H9 (cell line): ENCODE data around the gene WRAP73. TPM values are rescaled to one million over a fixed set of nuclear protein-coding genes. Genes with fewer than 3 reads are reported as not detected.
A peak's percentile ranks its signal among the peaks of the same experiment; 100 is the strongest.

Source experiments
- DNase-seq: peaks from one replicate; pipeline ENCODE4 v3.0.0-alpha.2; 2017
- H2AFZ ChIP-seq: one replicate; pipeline ENCODE4 v1.6.1; 2013; ENCODE audit warnings: mild to moderate bottlenecking, low read length, control low read depth, moderate library complexity
- H2AK5ac ChIP-seq: 2 replicates; pipeline ENCODE4 v1.6.1; 2013; ENCODE audit warnings: low read length, control low read depth, mixed read lengths; ENCODE audit not compliant: insufficient read length
- H2BK120ac ChIP-seq: one replicate; pipeline ENCODE4 v1.6.1; 2013; ENCODE audit warnings: low read depth, mild to moderate bottlenecking, low read length, control low read depth, inconsistent platforms; ENCODE audit not compliant: poor library complexity, severe bottlenecking
- H2BK12ac ChIP-seq: 2 replicates; pipeline ENCODE4 v1.6.1; 2013; ENCODE audit warnings: low read length, control low read depth, mixed read lengths, low read depth; ENCODE audit not compliant: insufficient read length
- H2BK15ac ChIP-seq: 2 replicates; pipeline ENCODE4 v1.6.1; 2013; ENCODE audit warnings: low read depth, low read length, control low read depth
- H2BK20ac ChIP-seq: one replicate; pipeline ENCODE4 v1.6.1; 2013; ENCODE audit warnings: low read depth, mild to moderate bottlenecking, low read length, control low read depth, inconsistent platforms; ENCODE audit not compliant: poor library complexity, severe bottlenecking
- H2BK5ac ChIP-seq: 2 replicates; pipeline ENCODE4 v1.6.1; 2013; ENCODE audit warnings: low read length, control low read depth, mixed read lengths; ENCODE audit not compliant: insufficient read length
- H3K14ac ChIP-seq: 2 replicates; pipeline ENCODE4 v1.6.1; 2013; ENCODE audit warnings: low read length, control low read depth; ENCODE audit not compliant: insufficient read depth
- H3K18ac ChIP-seq: 2 replicates; pipeline ENCODE4 v1.6.1; 2013; ENCODE audit warnings: low read depth, mild to moderate bottlenecking, mixed read lengths, low read length, control low read depth; ENCODE audit not compliant: insufficient read length
- H3K23ac ChIP-seq: 2 replicates; pipeline ENCODE4 v1.6.1; 2013; ENCODE audit warnings: low read length, control low read depth, mixed read lengths, low read depth; ENCODE audit not compliant: insufficient read length
- H3K23me2 ChIP-seq: 2 replicates; pipeline ENCODE4 v1.6.1; 2013; ENCODE audit warnings: low read depth, mild to moderate bottlenecking, mixed read lengths, low read length, control low read depth; ENCODE audit not compliant: insufficient read length, poor library complexity, severe bottlenecking
- H3K27ac ChIP-seq: 2 replicates; pipeline ENCODE4 v1.5.1; 2013; ENCODE audit warnings: low read length, control low read depth, mixed read lengths, low read depth; ENCODE audit not compliant: insufficient read length
- H3K27me3 ChIP-seq: 2 replicates; pipeline ENCODE4 v1.6.1; 2013; ENCODE audit warnings: low read length, control low read depth, inconsistent platforms; ENCODE audit not compliant: insufficient read depth
- H3K4ac ChIP-seq: 2 replicates; pipeline ENCODE4 v1.6.1; 2013; ENCODE audit warnings: low read depth, mild to moderate bottlenecking, control low read depth, inconsistent platforms, low read length, moderate library complexity
- H3K4me1 ChIP-seq: 2 replicates; pipeline ENCODE4 v1.6.1; 2013; ENCODE audit warnings: low read length, control low read depth, inconsistent platforms; ENCODE audit not compliant: insufficient read depth
- H3K4me2 ChIP-seq: 2 replicates; pipeline ENCODE4 v1.6.1; 2013; ENCODE audit warnings: low read length, control low read depth, mixed read lengths; ENCODE audit not compliant: insufficient read length, insufficient read depth
- H3K56ac ChIP-seq: 2 replicates; pipeline ENCODE4 v1.6.1; 2013; ENCODE audit warnings: low read depth, mild to moderate bottlenecking, mixed read lengths, low read length, control low read depth; ENCODE audit not compliant: insufficient read length
- H3K79me1 ChIP-seq: 2 replicates; pipeline ENCODE4 v1.6.1; 2013; ENCODE audit warnings: low read depth, mild to moderate bottlenecking, moderate library complexity, low read length, control low read depth, inconsistent platforms; ENCODE audit not compliant: insufficient read depth, poor library complexity, severe bottlenecking
- H3K79me2 ChIP-seq: 2 replicates; pipeline ENCODE4 v1.6.1; 2013; ENCODE audit warnings: low read length, control low read depth, inconsistent platforms; ENCODE audit not compliant: insufficient read depth
- H3K9ac ChIP-seq: 2 replicates; pipeline ENCODE4 v1.6.1; 2013; ENCODE audit warnings: low read length, control low read depth, mixed read lengths; ENCODE audit not compliant: insufficient read length; ENCODE audit errors: extremely low read depth
- H3K9me3 ChIP-seq: one replicate; pipeline ENCODE4 v1.6.1; 2013; ENCODE audit warnings: low read depth, low read length, inconsistent platforms; ENCODE audit not compliant: control insufficient read depth
- H3T11ph ChIP-seq: one replicate; pipeline ENCODE4 v1.6.1; 2013; ENCODE audit warnings: mild to moderate bottlenecking, low read length, control low read depth, inconsistent platforms
- H4K20me1 ChIP-seq: one replicate; pipeline ENCODE4 v1.6.1; 2013; ENCODE audit not compliant: control insufficient read depth, insufficient read length, insufficient read depth
- H4K5ac ChIP-seq: 2 replicates; pipeline ENCODE4 v1.6.1; 2013; ENCODE audit warnings: low read depth, mild to moderate bottlenecking, mixed read lengths, low read length, control low read depth; ENCODE audit not compliant: insufficient read length
- H4K8ac ChIP-seq: replicated peaks from 2 replicates; pipeline ENCODE4 v1.6.1; 2013; ENCODE audit warnings: low read length, control low read depth, mixed read lengths, low read depth; ENCODE audit not compliant: insufficient read length
- H4K91ac ChIP-seq: 2 replicates; pipeline ENCODE4 v1.6.1; 2013; ENCODE audit warnings: low read depth, mild to moderate bottlenecking, moderate library complexity, mixed read lengths, low read length, control low read depth; ENCODE audit not compliant: insufficient read length
- H3K27ac Mint-ChIP-seq, 3 experiments: 2 replicates in 2 of 3; 3 replicates in 1 of 3; pipeline ENCODE4 v1.8.0; 2020 to 2021; ENCODE audit warnings: mixed read lengths in 3 of 3, mild to moderate bottlenecking in 1 of 3, moderate library complexity in 1 of 3
- H3K27me3 Mint-ChIP-seq: 2 replicates; pipeline ENCODE4 v1.8.0; 2021; ENCODE audit warnings: low read depth, mild to moderate bottlenecking, moderate library complexity, mixed read lengths
- H3K36me3 Mint-ChIP-seq, 3 experiments: 2 replicates in 2 of 3; 3 replicates in 1 of 3; pipeline ENCODE4 v1.8.0; 2020 to 2021; ENCODE audit warnings: low read depth in 3 of 3, mixed read lengths in 3 of 3; ENCODE audit not compliant: insufficient read depth in 1 of 3
- H3K4me1 Mint-ChIP-seq, 2 experiments: 2 replicates each; pipeline ENCODE4 v1.8.0; 2020; ENCODE audit warnings: mixed read lengths in 2 of 2
- H3K4me3 Mint-ChIP-seq, 2 experiments: 2 replicates in 1 of 2; 3 replicates in 1 of 2; pipeline ENCODE4 v1.8.0; 2020 to 2021; ENCODE audit warnings: mild to moderate bottlenecking in 2 of 2, mixed read lengths in 2 of 2, moderate library complexity in 1 of 2
- H3K9me3 Mint-ChIP-seq, 2 experiments: 2 replicates in 1 of 2; 3 replicates in 1 of 2; pipeline ENCODE4 v1.8.0; 2020; ENCODE audit warnings: mild to moderate bottlenecking in 2 of 2, mixed read lengths in 2 of 2, moderate library complexity in 1 of 2
- CTCF ChIP-seq: fragments of 200-600 bp; sonication (generic); conservative IDR thresholded peaks from 3 replicates; pipeline ENCODE4 v1.8.0; 2021; ENCODE audit warnings: antibody characterized with exemption, mild to moderate bottlenecking
- WGBS: extraction: QIAGEN DNeasy Blood & Tissue Kit; methylation state at CpG from one replicate; pipeline ENCODE4 v1.1.7; 2013; ENCODE audit warnings: missing lambda C conversion rate, low lambda C conversion rate, mixed read lengths; ENCODE audit not compliant: insufficient read length; ENCODE audit errors: extremely low coverage; 5-methylcytosine and 5-hydroxymethylcytosine counted together
- total RNA-seq: library from RNA; stranded (reverse); gene quantifications from 2 replicates; pipeline ENCODE4 v1.2.1, GENCODE V29; 2021

Gene WRAP73
- total RNA-seq, 1 experiment from 2014 or later = 28.4 TPM

GRCh38 chr1:3671371-3672180, 21.7 kb upstream of the WRAP73 start:
- no peaks in the 10 kb centered on the region for H3K79me2 ChIP-seq
- no peaks in the 10 kb centered on the region for H3K23me2 ChIP-seq
- no peak overlapping the region for H2AK5ac ChIP-seq
- H2BK120ac ChIP-seq = no peak overlapping the region
- no peak overlapping the region for H3K4ac ChIP-seq
- Mint-ChIP-seq H3K27me3 (peaks cover 37% of the 10 kb centered on the region), H3K9me3 (no peaks in the 10 kb centered on the region), H3K4me3 (no peak overlapping the region), H3K4me1 (peaks cover 31 to 51% of the 10 kb centered on the region in 2 experiments), H3K36me3 (no peaks in the 10 kb centered on the region; a peak in 1 of 7 replicates), H3K27ac (no peak overlapping the region; a peak in 1 of 7 replicates)
- H2BK12ac ChIP-seq = no peak overlapping the region
- H3K79me1 ChIP-seq = no peaks in the 10 kb centered on the region
- H2BK5ac ChIP-seq = no peak overlapping the region
- no peak overlapping the region for H3T11ph ChIP-seq
- H3K27ac ChIP-seq = no peak overlapping the region
- H2BK20ac ChIP-seq = no peak overlapping the region
- no peaks in the 10 kb centered on the region for H3K9me3 ChIP-seq
- peak; percentile 33 for DNase-seq
- H3K18ac ChIP-seq = no peak overlapping the region
- H4K20me1 ChIP-seq = no peaks in the 10 kb centered on the region
- H3K14ac ChIP-seq = peak overlapping the region; percentile 22; the same call in 1 of the 2 replicates
- no peak overlapping the region for H4K91ac ChIP-seq
- H4K8ac ChIP-seq = no peak overlapping the region
- TF ChIP-seq CTCF = no peak
- no peak overlapping the region for H2AFZ ChIP-seq
- no peak overlapping the region for H3K23ac ChIP-seq
- H3K4me1 ChIP-seq = no peaks in the 10 kb centered on the region
- no peak overlapping the region for H2BK15ac ChIP-seq
- H3K4me2 ChIP-seq = no peak overlapping the region
- H3K9ac ChIP-seq = no peak overlapping the region
- H3K56ac ChIP-seq = no peak overlapping the region
- H4K5ac ChIP-seq = no peak overlapping the region
- H3K27me3 ChIP-seq = no peaks in the 10 kb centered on the region
- WGBS = no CpG with 5 or more reads among the region's 29 CpGs
